GM18907 (cell line): ENCODE data around the gene DCAF7.

Experiments
- ATAC-seq: cut with Tn5 transposase; IDR thresholded peaks from one replicate; pipeline ENCODE4 v1.9.1; 2021; ENCODE audit warnings: mild to moderate bottlenecking, moderate library complexity; ENCODE audit not compliant: unreplicated experiment

Gene DCAF7

DNA sequence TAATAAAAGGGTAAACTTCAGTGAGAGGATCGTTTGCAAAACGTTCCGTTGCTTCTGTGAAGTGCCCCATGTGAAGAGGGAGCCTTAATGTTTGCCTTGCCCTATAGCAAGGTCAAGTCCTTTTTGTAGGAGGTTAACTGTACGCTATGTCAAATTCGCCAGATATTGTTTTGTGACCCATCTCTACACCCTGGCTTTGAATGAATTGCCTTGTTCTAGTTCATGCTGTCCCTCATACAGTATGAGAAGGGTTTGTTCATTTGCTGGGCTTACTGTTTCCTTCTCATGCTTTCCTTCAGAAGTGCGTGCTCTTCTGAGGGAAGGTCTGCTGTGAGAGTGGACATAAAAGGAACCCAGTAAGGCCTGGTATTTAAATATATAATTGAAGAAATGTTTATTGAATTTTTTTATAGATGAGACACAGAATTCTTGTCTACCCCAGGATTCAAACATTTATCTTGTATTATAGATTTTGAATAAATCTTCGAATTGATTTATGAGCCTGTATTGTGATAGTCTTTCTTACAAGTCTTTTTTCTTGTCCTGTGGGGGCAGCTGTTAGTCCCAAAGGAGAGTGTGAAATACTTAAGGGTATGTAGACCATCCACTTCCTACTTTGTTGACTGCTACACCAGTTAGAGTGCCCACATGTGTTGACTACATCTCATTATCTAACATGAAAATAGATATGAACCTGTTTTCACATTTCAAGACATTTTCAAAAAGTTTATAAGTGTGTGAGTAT, 73.7 kb downstream of the DCAF7 start:
- no peak for ATAC-seq

DNA sequence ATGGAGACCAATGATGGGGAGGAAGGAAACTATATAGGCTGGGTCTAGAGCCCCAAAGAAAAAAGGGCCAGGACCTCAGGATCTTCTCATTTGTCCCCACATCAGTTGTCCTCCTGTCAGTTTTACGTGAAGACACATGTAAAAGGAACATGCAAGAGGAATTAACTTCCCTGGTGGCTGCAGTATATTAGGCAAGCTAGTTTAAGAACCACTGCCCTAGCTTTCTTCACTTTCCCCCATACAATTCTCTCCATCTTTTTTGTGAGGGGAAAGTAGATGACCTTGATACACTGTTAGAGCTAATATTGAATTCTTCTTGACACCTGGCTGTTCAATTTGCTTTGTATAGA, 74.2 kb downstream of the DCAF7 start:
- ATAC-seq, result no peak

DNA sequence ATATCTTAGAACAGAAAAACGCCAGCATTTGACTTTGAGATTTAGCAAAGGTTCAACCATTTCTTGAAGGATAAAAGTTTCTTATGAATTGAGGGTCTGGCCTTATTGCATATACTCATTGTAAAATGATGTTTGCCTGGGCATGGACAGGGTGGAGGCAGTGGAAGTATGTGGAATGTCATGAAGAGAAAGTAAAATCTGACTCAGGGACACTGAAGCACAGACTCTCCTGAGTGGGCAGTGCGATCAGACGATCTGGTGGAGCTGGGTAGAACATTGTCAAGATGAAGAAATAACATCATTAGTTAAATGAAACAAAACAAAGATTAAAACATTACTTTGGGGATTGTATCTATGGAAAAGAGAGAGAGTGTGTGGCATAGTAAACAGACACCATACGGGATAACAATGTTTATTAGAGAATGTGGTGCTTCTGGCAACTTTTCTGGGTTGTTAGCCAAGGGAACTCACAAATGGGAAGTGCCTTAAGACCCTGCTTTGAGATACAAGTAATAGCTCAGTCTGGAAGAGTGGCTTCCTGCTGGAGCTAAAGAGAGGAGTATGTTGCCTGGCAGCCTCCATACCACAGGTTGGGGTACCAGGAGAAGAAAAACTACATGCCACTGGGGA, 76.4 kb downstream of the DCAF7 start:
- ATAC-seq, result no peak

DNA sequence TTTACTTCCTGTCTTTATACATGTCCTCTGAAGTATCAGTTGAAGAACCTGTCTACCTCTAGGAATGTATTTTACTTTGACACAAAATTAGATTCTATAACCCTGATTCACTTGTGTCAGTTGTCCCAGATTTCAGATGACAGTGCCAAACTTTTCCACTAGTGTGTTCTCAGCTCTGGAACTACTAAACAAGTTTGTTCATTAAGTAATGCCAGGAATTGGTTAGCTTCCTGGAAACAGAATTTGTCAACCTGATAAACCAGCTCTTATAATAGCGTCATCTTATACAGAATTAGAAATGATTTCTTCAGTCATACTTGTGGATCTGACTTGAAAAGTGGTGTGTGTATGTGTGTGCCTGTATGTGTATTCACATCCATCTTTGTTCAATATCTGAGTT, 79.3 kb downstream of the DCAF7 start:
- no peak for ATAC-seq

DNA sequence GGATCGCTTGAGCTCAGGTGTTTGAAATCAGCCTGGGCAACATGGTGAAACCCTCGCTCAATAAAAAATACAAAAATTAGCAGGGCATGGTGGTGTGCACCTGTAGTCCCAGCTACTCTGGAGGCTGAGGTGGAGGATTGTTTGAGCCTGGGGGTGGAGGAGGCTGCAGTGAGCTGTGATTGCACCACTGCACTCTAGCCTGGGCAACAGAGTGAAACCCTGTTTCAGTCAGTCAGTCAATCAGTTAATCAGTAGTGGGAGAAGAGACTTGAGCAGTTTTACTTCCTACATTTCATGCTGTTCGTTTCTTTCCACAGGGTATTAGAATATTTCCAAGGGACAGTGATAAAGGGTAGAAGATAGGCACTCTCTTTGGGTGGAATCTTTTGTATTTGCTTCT, 80.8 kb downstream of the DCAF7 start:
- ATAC-seq, result no peak

DNA sequence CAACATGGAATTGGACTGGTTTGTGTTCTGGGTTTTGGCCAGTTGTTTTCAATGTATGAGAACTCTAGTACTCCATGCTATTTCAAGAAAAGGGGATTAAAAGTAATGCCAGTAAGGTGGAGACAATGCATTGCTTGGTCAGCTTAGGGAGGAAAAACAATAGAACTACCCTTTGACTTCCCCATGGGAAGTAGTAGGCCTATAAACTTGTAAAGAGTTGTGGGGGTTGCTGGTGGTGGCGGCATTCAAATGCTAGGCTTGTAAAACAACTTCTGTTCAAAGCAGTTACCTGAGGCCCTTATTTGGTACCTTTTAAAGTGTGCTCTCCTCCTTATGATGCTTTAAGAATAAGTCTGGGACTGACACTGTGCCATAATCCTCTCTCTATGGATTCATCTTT, 81.3 kb downstream of the DCAF7 start:
- no peak for ATAC-seq

DNA sequence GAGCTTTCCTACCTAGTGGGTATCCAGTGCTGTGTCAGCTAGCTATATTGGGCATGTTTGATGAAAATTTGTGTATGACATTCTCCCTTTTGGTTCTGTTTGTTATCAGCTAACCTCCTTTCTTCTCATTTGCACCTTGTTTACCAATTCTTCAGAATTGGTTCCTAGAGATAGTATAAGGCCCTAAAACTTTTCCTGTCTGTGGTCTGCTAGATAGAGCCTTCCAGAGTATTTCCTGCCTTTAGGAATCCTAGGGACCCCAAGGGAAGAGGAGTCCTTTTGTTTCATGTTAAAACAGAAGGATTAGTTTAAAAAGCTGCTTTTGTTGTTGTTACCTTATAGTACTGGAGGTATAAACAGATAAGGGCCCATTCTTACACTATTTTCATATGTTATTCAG, 83.5 kb downstream of the DCAF7 start:
- ATAC-seq, result no peak

DNA sequence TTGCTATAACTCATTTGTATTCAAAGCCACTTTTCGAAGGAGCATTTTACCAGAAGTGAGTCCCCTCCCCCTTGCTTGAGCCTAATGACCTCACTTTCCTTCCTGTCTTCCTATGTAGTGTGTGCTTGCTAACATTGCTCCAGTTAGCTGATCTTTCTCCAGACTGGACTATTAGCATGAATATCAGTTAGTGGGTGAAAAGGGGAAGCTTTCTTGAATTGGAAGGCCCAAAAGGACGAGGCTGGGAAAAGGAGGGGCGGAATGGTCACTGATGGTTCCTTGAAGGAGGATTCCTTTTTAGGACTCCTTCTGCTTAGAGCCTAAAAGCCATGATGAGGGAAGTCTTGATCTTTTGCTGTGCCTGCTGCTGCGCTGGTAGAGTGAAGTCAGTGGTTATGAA, 83.9 kb downstream of the DCAF7 start:
- no peak for ATAC-seq

DNA sequence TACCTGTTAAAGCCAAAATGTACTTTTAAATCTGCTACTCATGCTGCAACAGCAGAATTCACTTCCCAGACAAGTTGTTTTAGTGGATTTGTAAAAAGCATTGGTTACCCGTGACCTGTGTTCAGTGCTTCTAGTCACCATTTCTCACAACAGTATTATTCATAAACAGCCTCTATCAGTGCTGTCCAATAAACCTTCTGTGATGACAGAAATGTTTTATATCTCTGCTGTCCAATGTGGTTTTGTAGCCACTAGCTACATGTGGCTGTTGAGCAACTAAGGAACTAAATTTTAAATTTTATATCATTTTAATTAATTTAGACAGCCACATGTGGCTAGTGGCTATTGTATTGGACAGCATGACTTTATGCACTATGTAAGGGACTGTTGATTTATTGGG, 84.5 kb downstream of the DCAF7 start:
- ATAC-seq, result no peak

DNA sequence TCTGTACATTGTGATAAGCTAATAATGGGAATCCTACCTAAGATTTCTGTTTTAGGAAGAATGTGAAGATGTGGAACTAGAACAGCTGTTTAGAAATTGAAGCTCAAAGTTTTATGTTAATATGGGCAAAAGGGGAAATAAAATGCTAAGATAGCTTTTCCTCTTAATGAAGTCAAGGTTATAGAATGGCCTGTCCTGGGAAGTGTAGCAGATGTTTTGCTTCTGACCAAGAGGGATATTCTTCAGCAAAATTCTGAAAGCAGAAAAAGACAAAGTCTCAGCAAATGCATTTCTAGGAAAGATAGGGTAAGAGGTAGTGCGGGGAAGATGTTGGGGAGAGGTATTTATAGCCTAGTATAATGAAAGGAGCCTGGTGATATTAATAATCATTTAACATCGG, 85.0 kb downstream of the DCAF7 start:
- no peak for ATAC-seq

DNA sequence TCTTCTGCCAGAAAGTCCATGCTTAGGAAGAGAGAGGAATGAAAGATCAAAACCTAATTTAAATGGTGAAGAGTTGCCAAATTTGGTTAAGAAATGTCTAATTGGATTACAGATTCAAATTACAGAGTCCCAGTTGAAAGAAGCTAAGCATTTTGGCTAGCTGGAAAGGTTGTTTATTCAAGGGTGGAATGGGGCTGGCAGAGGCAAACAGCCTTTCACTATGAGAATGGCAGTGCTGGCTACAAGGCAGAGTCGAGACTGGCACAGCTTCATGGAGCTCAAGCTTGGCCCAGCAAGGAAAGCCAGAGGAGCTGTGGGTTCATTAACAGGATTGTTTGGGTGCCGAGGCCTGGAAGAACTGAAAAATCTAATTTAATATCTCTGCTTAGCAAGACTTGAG, 85.5 kb downstream of the DCAF7 start:
- no peak for ATAC-seq

DNA sequence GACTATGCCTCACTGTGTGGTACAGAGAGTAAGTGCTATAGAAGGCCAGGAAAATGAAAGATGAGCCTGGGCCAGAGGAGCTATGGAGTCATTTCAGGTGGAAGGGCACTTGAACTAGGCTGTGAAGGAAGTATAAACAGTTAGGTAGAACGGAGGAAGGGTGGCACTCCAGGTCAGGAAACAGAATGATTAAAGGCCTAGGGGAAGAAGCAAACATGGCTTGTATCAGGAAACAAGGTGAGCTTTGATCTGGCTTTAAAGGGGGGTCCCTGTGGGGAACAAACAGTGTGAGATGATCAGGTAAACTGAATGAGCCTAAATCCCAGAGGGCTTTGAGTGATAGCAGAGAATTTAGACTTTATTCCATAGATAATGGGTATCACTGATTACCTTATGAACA, 88.8 kb downstream of the DCAF7 start:
- ATAC-seq, result no peak

DNA sequence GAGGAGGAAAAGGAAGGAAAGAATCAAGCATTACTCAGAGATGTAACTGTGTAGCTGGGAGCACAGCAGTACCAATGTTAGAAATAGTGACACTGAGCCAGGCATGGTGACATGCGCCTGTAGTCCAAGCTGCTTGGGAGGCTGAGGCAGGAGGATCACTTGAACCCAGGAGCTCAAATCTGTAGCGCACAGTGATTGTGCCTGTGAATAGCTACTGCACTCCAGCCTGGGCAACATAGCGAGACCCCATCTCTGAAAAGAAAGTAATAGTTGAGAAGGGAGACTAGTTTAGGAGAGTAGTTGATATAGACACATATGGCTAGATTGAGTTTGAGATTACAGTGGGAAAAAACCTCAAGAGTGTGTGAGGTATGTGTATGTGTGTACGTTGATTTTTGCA, 89.8 kb downstream of the DCAF7 start:
- no peak for ATAC-seq

DNA sequence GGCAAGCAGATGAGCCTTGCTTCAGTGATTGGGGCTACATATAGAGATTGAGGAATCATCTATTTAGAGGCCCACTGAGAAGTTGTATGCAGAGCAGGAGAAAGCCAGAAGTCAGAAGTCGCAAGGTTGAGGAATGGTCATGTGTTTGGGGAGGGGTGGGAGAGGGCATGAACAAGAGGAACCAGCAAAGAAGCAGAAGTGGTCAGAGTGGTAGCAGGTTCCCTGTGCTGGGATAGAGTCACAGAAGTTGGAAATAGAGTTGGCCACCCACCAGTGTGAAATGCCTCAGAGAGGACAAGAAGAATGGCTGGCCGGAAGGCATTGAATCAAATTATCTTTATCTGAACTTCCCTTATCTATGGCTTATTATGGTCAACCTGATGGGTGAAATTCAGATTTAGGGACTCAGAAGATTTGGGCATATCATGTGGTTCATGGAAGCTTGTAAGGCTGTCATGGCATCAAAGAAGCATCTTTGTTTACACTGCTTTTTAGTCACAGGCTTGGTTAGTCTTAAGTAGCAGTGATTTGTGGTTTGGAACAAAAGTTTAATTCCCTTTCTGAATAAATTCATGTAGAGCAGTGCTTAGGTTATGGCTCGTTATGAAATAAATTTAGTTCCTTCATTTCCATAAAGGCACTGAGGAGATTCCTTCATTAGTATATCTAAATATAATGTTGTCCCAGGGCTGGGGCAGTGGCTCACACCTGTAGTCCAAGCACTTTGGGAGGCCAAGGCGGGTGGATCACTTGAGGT, 91.6 kb downstream of the DCAF7 start:
- no peak for ATAC-seq
